Measurements from ENCODE around the gene SLC25A38. TPM values are rescaled to one million over a fixed set of nuclear protein-coding genes. Genes with fewer than 3 reads are reported as not detected.

Gene SLC25A38
- total RNA-seq, 1 experiment from 2014 or later, result 48.2 TPM

DNA sequence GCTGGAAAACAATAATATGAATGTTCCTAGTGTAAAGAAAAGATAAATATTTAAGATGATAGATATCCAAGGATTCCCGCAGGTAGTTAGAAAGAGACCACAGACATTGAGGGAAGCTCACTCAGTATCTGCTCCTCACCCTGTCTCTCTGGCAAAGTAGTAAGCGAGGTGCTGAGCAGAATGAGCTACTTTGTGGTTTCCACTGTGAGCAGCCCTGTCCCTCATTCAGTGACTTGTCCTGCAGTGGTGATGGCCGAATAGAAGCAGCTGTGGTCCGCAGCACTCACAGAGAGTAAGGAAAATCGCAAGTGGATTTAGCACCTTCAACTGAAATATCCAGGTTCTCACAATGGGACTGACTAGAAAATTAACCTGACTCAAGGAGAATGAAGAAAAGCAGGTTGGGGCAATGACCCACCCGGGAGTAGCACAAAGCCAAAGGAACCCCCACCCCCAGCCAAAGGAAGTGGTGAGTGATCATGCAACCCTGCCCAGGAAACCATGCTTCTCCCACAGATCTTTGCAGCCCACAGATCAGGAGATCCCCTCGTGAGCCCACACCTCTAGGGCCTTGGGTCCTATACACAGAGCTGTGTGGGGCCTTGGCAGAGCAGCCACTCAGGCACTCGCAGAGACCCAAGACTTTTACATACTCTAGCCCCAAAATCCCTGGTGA, 21.8 kb upstream of the SLC25A38 start:
- no peak overlapping the region for H3T11ph ChIP-seq (ENCODE audit: low read length)
- H3K27ac Mint-ChIP-seq, result peak overlapping the region in 1 of 3 experiments; percentile 15; a peak in 2 of 7 replicates

More for the DNA sequence above, 21.8 kb upstream of the SLC25A38 start:
- Histone ChIP-seq H3K14ac (ENCODE audit: insufficient read depth, low read length) (no peak overlapping the region), H3K79me2 (ENCODE audit: insufficient read depth, low read length) (no peaks in the 10 kb centered on the region), H4K20me1 (ENCODE audit: control insufficient read depth, insufficient read depth, insufficient read length) (no peaks in the 10 kb centered on the region), H2AFZ (ENCODE audit: low read length) (no peak overlapping the region), H4K8ac (replicated peaks; ENCODE audit: insufficient read length, low read depth, low read length) (no peak overlapping the region), H3K27me3 (ENCODE audit: insufficient read depth, low read length) (no peaks in the 10 kb centered on the region), H2AK5ac (ENCODE audit: insufficient read length, low read length) (no peak overlapping the region), H3K4me2 (ENCODE audit: insufficient read depth, insufficient read length, low read length) (no peak overlapping the region), H3K23ac (ENCODE audit: insufficient read length, low read depth, low read length) (no peak overlapping the region), H3K27ac (ENCODE audit: insufficient read length, low read depth, low read length) (no peak overlapping the region), H3K9me3 (ENCODE audit: control insufficient read depth, low read depth, low read length) (no peaks in the 10 kb centered on the region), H2BK120ac (ENCODE audit: low read depth, low read length, poor library complexity, severe bottlenecking) (no peak overlapping the region), H4K5ac (ENCODE audit: insufficient read length, low read depth, low read length) (no peak overlapping the region), H3K56ac (ENCODE audit: insufficient read length, low read depth, low read length) (no peak overlapping the region), H2BK12ac (ENCODE audit: insufficient read length, low read depth, low read length) (no peak overlapping the region), H2BK20ac (ENCODE audit: low read depth, low read length, poor library complexity, severe bottlenecking) (no peak overlapping the region), H3K79me1 (ENCODE audit: insufficient read depth, low read depth, low read length, poor library complexity, severe bottlenecking) (no peaks in the 10 kb centered on the region), H3K18ac (ENCODE audit: insufficient read length, low read depth, low read length) (no peak overlapping the region), H3K4ac (ENCODE audit: low read depth, low read length) (no peak overlapping the region), H3K9ac (ENCODE audit: extremely low read depth, insufficient read length, low read length) (no peak overlapping the region), H4K91ac (ENCODE audit: insufficient read length, low read depth, low read length) (no peak overlapping the region), H2BK5ac (ENCODE audit: insufficient read length, low read length) (no peak overlapping the region), H3K23me2 (ENCODE audit: insufficient read length, low read depth, low read length, poor library complexity, severe bottlenecking) (no peaks in the 10 kb centered on the region), H2BK15ac (ENCODE audit: low read depth, low read length) (no peak overlapping the region), H3K4me1 (ENCODE audit: insufficient read depth, low read length) (no peaks in the 10 kb centered on the region)
- H3K9me3 Mint-ChIP-seq, result no peaks in the 10 kb centered on the region; a peak in 1 of 5 replicates
- TF ChIP-seq, protein P1, sequence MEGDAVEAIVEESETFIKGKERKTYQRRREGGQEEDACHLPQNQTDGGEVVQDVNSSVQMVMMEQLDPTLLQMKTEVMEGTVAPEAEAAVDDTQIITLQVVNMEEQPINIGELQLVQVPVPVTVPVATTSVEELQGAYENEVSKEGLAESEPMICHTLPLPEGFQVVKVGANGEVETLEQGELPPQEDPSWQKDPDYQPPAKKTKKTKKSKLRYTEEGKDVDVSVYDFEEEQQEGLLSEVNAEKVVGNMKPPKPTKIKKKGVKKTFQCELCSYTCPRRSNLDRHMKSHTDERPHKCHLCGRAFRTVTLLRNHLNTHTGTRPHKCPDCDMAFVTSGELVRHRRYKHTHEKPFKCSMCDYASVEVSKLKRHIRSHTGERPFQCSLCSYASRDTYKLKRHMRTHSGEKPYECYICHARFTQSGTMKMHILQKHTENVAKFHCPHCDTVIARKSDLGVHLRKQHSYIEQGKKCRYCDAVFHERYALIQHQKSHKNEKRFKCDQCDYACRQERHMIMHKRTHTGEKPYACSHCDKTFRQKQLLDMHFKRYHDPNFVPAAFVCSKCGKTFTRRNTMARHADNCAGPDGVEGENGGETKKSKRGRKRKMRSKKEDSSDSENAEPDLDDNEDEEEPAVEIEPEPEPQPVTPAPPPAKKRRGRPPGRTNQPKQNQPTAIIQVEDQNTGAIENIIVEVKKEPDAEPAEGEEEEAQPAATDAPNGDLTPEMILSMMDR (conservative IDR thresholded peaks at IDR 0.05), result no peak
- peaks cover 3% of the 10 kb centered on the region for H3K27me3 Mint-ChIP-seq (ENCODE audit: low read depth)
- DNase-seq, result no peak
- no peaks in the 10 kb centered on the region; a peak in 1 of 7 replicates for H3K36me3 Mint-ChIP-seq (ENCODE audit: insufficient read depth in 1 of 3, low read depth in 3 of 3)
- WGBS (ENCODE audit: extremely low coverage, insufficient read length, low lambda C conversion rate), result no CpG with 5 or more reads among the region's 8 CpGs
- no peak overlapping the region for H3K4me3 Mint-ChIP-seq
- H3K4me1 Mint-ChIP-seq, result no peaks in the 10 kb centered on the region

Data from H9 (cell line).